T-helper 17 cell (primary cell): Measurements from ENCODE around the gene TTF2. TPM values are rescaled to one million over a fixed set of nuclear protein-coding genes. Genes with fewer than 3 reads are reported as not detected.

Experiments used
- ATAC-seq: fragments of 150-1000 bp; cut with Tn5 transposase; 2 replicates; pipeline ENCODE4 v1.10.0; 2021; ENCODE audit warnings: mild to moderate bottlenecking, moderate library complexity
- DNase-seq, 3 donors: peaks; one replicate each; pipeline versions ENCODE4 v3.0.0 to v3.0.0-alpha.2; 2020 to 2021
- H3K9me3 ChIP-seq: one replicate; pipeline ENCODE4 v1.7.0; 2013; ENCODE audit warnings: low read length, mild to moderate bottlenecking; ENCODE audit not compliant: control insufficient read depth, poor library complexity, severe bottlenecking
- H3K27ac Mint-ChIP-seq: one replicate; pipeline ENCODE4 v1.8.0; 2022; ENCODE audit warnings: mild to moderate bottlenecking, moderate library complexity, mixed read lengths
- H3K27me3 Mint-ChIP-seq: one replicate; pipeline ENCODE4 v1.8.0; 2022; ENCODE audit warnings: mixed read lengths
- H3K36me3 Mint-ChIP-seq: one replicate; pipeline ENCODE4 v1.8.0; 2022; ENCODE audit warnings: low read depth, mixed read lengths
- H3K4me1 Mint-ChIP-seq: one replicate; pipeline ENCODE4 v1.8.0; 2022; ENCODE audit warnings: mild to moderate bottlenecking, mixed read lengths
- H3K4me3 Mint-ChIP-seq: one replicate; pipeline ENCODE4 v1.8.0; 2022; ENCODE audit warnings: mild to moderate bottlenecking, moderate library complexity, mixed read lengths
- total RNA-seq, 4 donors: library from RNA in 2 of 4; stranded (reverse) in 2 of 4; gene quantifications; one replicate each; pipeline ENCODE4 v1.2.3 and lab custom pipeline; 2022 to 2026

TTF2 gene
- total RNA-seq, 2 donors from 2014 or later: 49.2 to 50.9 TPM

GRCh38 chr1:117054068-117054467 is 6.1 kb upstream of the TTF2 start:
- H3K4me1 Mint-ChIP-seq: peaks cover 23% of the 10 kb centered on the region
- H3K9me3 ChIP-seq: no peaks in the 10 kb centered on the region

DNA sequence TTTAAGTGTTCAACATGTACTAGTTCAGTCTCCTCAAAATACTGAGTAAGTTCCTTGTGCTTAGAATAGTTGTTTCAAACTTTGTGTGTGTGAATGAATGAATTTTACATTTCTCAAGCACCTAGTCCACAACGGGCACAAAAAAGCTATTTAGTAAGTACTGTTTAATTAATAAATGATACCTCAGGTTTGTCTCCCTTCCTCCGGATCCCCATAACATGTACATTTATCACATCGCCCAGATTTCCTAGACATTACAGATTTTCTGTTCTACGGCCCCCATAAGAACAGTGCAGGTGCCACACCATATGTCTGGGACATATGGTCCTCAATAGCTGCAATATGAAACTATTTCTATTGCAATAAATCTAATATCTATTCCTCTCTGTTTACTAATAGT is 1.3 kb upstream of the TTF2 start:
- no peak overlapping the region for H3K27ac Mint-ChIP-seq
- no peaks in the 10 kb centered on the region for H3K9me3 ChIP-seq
- DNase-seq: no peak
- H3K4me1 Mint-ChIP-seq: peaks cover 20% of the 10 kb centered on the region
- ATAC-seq: no peak
- no peaks in the 10 kb centered on the region for H3K27me3 Mint-ChIP-seq
- H3K4me3 Mint-ChIP-seq: no peak overlapping the region
- no peaks in the 10 kb centered on the region for H3K36me3 Mint-ChIP-seq

More at GRCh38 chr1:117054068-117054467, 6.1 kb upstream of the TTF2 start:
- Mint-ChIP-seq H3K27me3 (no peaks in the 10 kb centered on the region), H3K27ac (no peak overlapping the region), H3K36me3 (peaks cover 2% of the 10 kb centered on the region), H3K4me3 (no peak overlapping the region)
- ATAC-seq (no peak), DNase-seq (no peak)

- DNase-seq: peak; percentile 53 to 60 (median 53)
- Mint-ChIP-seq H3K27me3 (no peaks in the 10 kb centered on the region), H3K36me3 (no peaks in the 10 kb centered on the region), H3K27ac (no peak overlapping the region), H3K4me3 (no peak overlapping the region), H3K4me1 (peaks cover 22% of the 10 kb centered on the region)
- no peaks in the 10 kb centered on the region for H3K9me3 ChIP-seq
- peak; percentile 40 for ATAC-seq
These were observed 820 bp upstream of the TTF2 start for GRCh38 chr1:117059334-117059677.

DNA sequence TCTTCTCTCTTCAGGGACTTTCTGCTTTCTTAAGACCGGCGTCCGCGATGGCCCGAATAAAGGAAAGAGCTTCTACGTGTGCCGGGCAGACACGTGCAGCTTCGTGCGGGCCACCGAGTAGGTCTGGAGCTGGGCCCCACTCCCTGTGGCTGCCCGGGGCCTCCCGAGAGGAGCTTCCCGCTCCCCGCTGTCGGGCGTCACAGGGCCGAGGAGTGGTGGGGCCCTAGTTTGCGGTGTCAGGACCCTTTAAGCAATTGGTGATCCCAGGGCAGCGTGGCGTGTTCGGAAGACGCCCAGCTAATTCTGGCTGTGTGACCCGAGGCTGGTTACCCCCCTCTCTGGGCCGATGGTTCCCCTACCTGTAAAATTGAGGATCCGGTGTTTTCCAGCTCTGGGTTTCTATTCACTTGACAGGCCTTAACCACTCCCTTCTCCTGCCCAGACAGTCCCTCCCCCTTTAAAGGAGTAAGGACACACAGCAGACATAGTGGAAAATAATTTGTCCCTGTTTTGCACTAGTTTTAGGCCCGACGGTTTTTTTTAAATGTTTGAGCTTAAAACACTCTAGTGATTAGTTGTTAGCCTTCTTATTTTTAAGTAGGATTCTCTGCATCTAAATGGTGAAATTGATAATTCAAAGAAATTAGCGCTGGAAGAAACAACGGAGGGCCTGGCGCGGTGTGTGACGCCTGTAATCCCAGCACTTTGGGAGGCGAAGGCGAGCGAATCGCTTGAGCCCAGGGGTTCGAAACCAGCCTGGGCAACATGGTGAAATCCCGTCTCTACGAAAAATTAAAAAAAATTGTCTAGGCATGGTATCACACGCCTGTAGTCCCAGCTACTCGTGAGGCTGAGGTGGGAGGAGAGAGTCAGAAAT is 553 bp downstream of the TTF2 start:
- H3K27me3 Mint-ChIP-seq: no peaks in the 10 kb centered on the region
- no peak overlapping the region for H3K27ac Mint-ChIP-seq
- H3K9me3 ChIP-seq: no peaks in the 10 kb centered on the region
- DNase-seq (peak in 2 of 3 donors; percentile 16 to 33), ATAC-seq (peak; percentile 4)
- peaks cover 24% of the 10 kb centered on the region for H3K4me1 Mint-ChIP-seq
- H3K36me3 Mint-ChIP-seq: no peaks in the 10 kb centered on the region
- H3K4me3 Mint-ChIP-seq: no peak overlapping the region

GRCh38 chr1:117061986-117062415 is 1.9 kb downstream of the TTF2 start:
- ATAC-seq: no peak
- H3K9me3 ChIP-seq: no peaks in the 10 kb centered on the region
- H3K36me3 Mint-ChIP-seq: peaks cover 3% of the 10 kb centered on the region
- H3K4me1 Mint-ChIP-seq: peaks cover 29% of the 10 kb centered on the region
- H3K27ac Mint-ChIP-seq: no peak overlapping the region
- no peak overlapping the region for H3K4me3 Mint-ChIP-seq
- DNase-seq: peak in 1 of 3 donors; percentile 17
- no peaks in the 10 kb centered on the region for H3K27me3 Mint-ChIP-seq

GRCh38 chr1:117066367-117066766 is 6.2 kb downstream of the TTF2 start:
- no peak overlapping the region for H3K27ac Mint-ChIP-seq
- no peaks in the 10 kb centered on the region for H3K9me3 ChIP-seq
- DNase-seq (no peak), ATAC-seq (no peak)
- no peaks in the 10 kb centered on the region for H3K27me3 Mint-ChIP-seq
- H3K4me3 Mint-ChIP-seq: no peak overlapping the region
- H3K4me1 Mint-ChIP-seq: peaks cover 28% of the 10 kb centered on the region
- peaks cover 3% of the 10 kb centered on the region for H3K36me3 Mint-ChIP-seq

DNA sequence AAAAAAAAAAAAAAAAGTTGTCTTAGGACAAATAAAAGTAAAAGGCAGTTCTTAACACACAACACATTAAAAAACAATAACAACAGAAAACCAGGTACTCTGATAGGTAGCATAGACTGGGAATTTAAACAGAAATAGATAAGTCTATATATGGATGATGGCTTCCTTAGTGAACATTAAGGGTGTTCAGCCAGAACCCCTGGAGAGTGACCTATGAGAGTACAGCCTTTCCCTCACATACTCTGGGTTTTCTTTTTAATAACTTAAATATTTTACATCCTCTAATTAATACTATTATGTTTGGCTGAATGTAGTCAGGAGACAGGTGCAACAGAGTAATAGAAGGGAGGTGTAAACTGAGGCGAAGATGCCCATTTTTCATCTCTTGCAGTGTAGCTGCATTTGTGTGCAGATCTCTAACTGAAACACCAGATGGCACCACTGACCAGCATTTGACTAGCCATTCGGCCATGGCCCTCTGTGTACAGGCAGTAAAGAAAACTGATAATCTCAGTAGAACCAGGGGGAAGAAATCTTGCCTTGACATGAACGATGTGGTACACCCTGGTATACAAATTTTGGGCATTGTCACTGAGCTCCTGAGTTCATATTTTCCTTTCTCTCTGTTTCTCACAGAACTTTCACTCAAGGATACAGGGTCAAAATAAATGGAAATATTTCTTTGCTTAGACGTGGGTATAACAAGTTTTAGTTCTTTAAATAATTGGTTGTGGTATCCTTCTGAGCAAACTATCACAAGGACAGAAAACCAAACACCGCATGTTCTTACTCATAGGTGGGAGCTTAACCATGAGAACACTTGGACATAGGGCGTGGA is 7.6 kb downstream of the TTF2 start:
- Mint-ChIP-seq H3K36me3 (peaks cover 3% of the 10 kb centered on the region), H3K4me3 (no peak overlapping the region), H3K4me1 (peaks cover 29% of the 10 kb centered on the region), H3K27ac (no peak overlapping the region), H3K27me3 (no peaks in the 10 kb centered on the region)
- H3K9me3 ChIP-seq: no peaks in the 10 kb centered on the region
- DNase-seq (peak in 2 of 3 donors; percentile 12 to 37), ATAC-seq (peak; percentile 90)

DNA sequence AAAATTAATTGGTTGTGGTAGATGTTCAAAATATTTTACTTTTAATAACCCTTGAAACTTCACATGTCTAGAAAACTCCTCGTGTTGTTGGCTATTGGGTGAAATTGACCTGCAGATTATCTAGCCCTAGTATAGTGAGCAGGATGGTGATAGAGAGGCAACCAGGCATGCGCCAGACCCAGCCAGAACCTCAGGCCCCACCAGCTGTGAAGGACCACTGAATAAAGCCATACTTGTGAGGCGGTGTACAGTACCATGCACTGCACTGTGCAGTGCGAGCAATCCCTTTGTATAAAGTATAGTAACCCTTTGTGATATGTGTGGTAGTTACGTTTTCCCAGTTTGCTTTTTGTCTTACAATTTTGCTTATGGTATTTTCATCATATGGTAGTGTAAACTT is 8.5 kb downstream of the TTF2 start:
- no peaks in the 10 kb centered on the region for H3K27me3 Mint-ChIP-seq
- H3K36me3 Mint-ChIP-seq: peaks cover 3% of the 10 kb centered on the region
- no peak overlapping the region for H3K4me3 Mint-ChIP-seq
- DNase-seq: no peak
- H3K27ac Mint-ChIP-seq: no peak overlapping the region
- peaks cover 29% of the 10 kb centered on the region for H3K4me1 Mint-ChIP-seq
- no peaks in the 10 kb centered on the region for H3K9me3 ChIP-seq
- ATAC-seq: no peak

- DNase-seq (no peak), ATAC-seq (no peak)
- H3K27ac Mint-ChIP-seq: no peak overlapping the region
- H3K4me1 Mint-ChIP-seq: peaks cover 26% of the 10 kb centered on the region
- no peak overlapping the region for H3K4me3 Mint-ChIP-seq
- peaks cover 3% of the 10 kb centered on the region for H3K36me3 Mint-ChIP-seq
- no peaks in the 10 kb centered on the region for H3K27me3 Mint-ChIP-seq
- no peaks in the 10 kb centered on the region for H3K9me3 ChIP-seq
These were observed 9.2 kb downstream of the TTF2 start for GRCh38 chr1:117069220-117069844.

GRCh38 chr1:117070124-117070523 is 10.0 kb downstream of the TTF2 start:
- H3K27me3 Mint-ChIP-seq: no peaks in the 10 kb centered on the region
- no peak overlapping the region for H3K4me3 Mint-ChIP-seq
- H3K9me3 ChIP-seq: no peaks in the 10 kb centered on the region
- DNase-seq: no peak
- peaks cover 7% of the 10 kb centered on the region for H3K36me3 Mint-ChIP-seq
- ATAC-seq: peak; percentile 41
- H3K27ac Mint-ChIP-seq: no peak overlapping the region
- peaks cover 29% of the 10 kb centered on the region for H3K4me1 Mint-ChIP-seq

GRCh38 chr1:117076648-117077047 is 16.5 kb downstream of the TTF2 start:
- H3K36me3 Mint-ChIP-seq: peaks cover 25% of the 10 kb centered on the region
- no peak for ATAC-seq
- H3K27me3 Mint-ChIP-seq: no peaks in the 10 kb centered on the region
- no peaks in the 10 kb centered on the region for H3K9me3 ChIP-seq
- no peak overlapping the region for H3K4me3 Mint-ChIP-seq
- peaks cover 15% of the 10 kb centered on the region for H3K4me1 Mint-ChIP-seq
- no peak for DNase-seq
- no peak overlapping the region for H3K27ac Mint-ChIP-seq

DNA sequence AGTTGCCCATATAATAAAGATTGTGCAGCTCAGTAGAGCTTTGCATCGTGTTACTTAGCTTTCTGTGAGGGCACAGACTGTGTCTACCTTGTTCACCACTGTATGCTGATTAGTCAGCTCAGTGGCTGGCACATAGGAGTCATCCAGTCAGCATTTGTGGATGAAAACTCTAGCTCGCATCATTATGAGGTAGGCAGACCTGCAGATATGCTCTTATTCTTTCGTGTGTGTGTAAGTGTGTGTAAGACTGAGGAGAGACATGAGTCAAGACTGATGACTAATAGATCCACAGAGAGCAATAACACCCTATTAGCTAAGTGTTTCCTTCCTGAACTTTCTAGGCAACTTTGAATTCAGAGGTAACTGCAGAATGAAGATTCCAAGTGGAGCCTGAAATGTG is 17.1 kb downstream of the TTF2 start:
- DNase-seq: no peak
- Mint-ChIP-seq H3K27ac (no peak overlapping the region), H3K36me3 (peaks cover 25% of the 10 kb centered on the region), H3K4me3 (no peak overlapping the region), H3K4me1 (peaks cover 11% of the 10 kb centered on the region), H3K27me3 (no peaks in the 10 kb centered on the region)
- ATAC-seq: no peak
- no peaks in the 10 kb centered on the region for H3K9me3 ChIP-seq

GRCh38 chr1:117079737-117080136 is 19.6 kb downstream of the TTF2 start:
- Mint-ChIP-seq H3K27me3 (no peaks in the 10 kb centered on the region), H3K27ac (no peak overlapping the region), H3K4me1 (peaks cover 8% of the 10 kb centered on the region), H3K4me3 (no peak overlapping the region), H3K36me3 (peaks cover 25% of the 10 kb centered on the region)
- ATAC-seq: no peak
- H3K9me3 ChIP-seq: no peaks in the 10 kb centered on the region
- DNase-seq: no peak
